H1 (cell line): Measurements from ENCODE around the gene SEMA4F. TPM values are rescaled to one million over a fixed set of nuclear protein-coding genes. Genes with fewer than 3 reads are reported as not detected.

Experiments used
- CTCF ChIA-PET: fragments of 300-600 bp; sonication (Branson Sonifier 250); formaldehyde crosslinking; loops from one replicate; lab custom pipeline; 2021; ENCODE audit not compliant: partially characterized antibody; lab: Charles Lee
- POLR2A ChIA-PET: fragments of 300-600 bp; sonication (Branson Sonifier 250); formaldehyde crosslinking; loops from one replicate; lab custom pipeline; 2021; ENCODE audit warnings: inconsistent platforms; ENCODE audit not compliant: partially characterized antibody; lab: Charles Lee
- DNase-seq, 2 experiments: peaks; one replicate each; pipeline versions ENCODE4 v3.0.0 to v3.0.0-alpha.2; 2010 to 2022; ENCODE audit warnings: low spot score in 2 of 2, low read depth in 1 of 2, mixed read lengths in 1 of 2
- FAIRE-seq: peaks from 2 replicates; lab custom pipeline; 2011; peaks lifted over from hg19 to GRCh38; lab: Jason Lieb, UNC
- H2AFZ ChIP-seq: 2 replicates; pipeline ENCODE4 v1.8.1; 2012; ENCODE audit warnings: low read length, inconsistent platforms
- H2AK5ac ChIP-seq: 2 replicates; pipeline ENCODE4 v1.6.1; 2013; ENCODE audit warnings: low read depth, low read length
- H2BK120ac ChIP-seq: replicated peaks from 2 replicates; pipeline ENCODE3; 2013; ENCODE audit warnings: low read depth, low read length, inconsistent platforms
- H2BK12ac ChIP-seq: 2 replicates; pipeline ENCODE4 v1.6.1; 2013; ENCODE audit warnings: low read depth, low read length
- H2BK15ac ChIP-seq: 2 replicates; pipeline ENCODE4 v1.6.1; 2013; ENCODE audit warnings: low read length
- H2BK20ac ChIP-seq: 2 replicates; pipeline ENCODE4 v1.6.1; 2013; ENCODE audit warnings: low read length
- H2BK5ac ChIP-seq: 2 replicates; pipeline ENCODE4 v1.6.1; 2013; ENCODE audit warnings: low read depth, low read length
- H3K14ac ChIP-seq: 2 replicates; pipeline ENCODE4 v1.6.1; 2013; ENCODE audit warnings: inconsistent platforms; ENCODE audit not compliant: insufficient read length
- H3K18ac ChIP-seq: 2 replicates; pipeline ENCODE4 v1.6.1; 2013; ENCODE audit warnings: low read length; ENCODE audit errors: extremely low read depth
- H3K23ac ChIP-seq: 2 replicates; pipeline ENCODE4 v1.6.1; 2013; ENCODE audit warnings: inconsistent platforms; ENCODE audit not compliant: insufficient read length
- H3K23me2 ChIP-seq: 2 replicates; pipeline ENCODE4 v1.6.1; 2013; ENCODE audit warnings: low read depth, low read length
- H3K27ac ChIP-seq: 2 replicates; pipeline ENCODE4 v1.6.1; 2011; ENCODE audit warnings: low read depth, low read length, inconsistent platforms
- H3K27me3 ChIP-seq, 4 experiments: replicated peaks in 1 of 4; 1 replicate in 1 of 4; 2 replicates in 3 of 4; pipeline versions ENCODE4 v1.6.1 to v1.8.1; 2011 to 2013; ENCODE audit warnings: low read length in 3 of 4, mild to moderate bottlenecking in 3 of 4, inconsistent platforms in 2 of 4, mixed read lengths in 2 of 4, moderate library complexity in 1 of 4; ENCODE audit not compliant: control insufficient read depth in 3 of 4, insufficient read depth in 3 of 4; ENCODE audit errors: extremely low read depth in 1 of 4
- H3K36me3 ChIP-seq, 4 experiments: 2 replicates each; pipeline versions ENCODE4 v1.6.1 to v1.8.1; 2011 to 2013; ENCODE audit warnings: mild to moderate bottlenecking in 4 of 4, low read length in 3 of 4, moderate library complexity in 2 of 4, control low read depth in 1 of 4, inconsistent platforms in 1 of 4; ENCODE audit not compliant: insufficient read depth in 4 of 4, control insufficient read depth in 2 of 4
- H3K4ac ChIP-seq: replicated peaks from 2 replicates; pipeline ENCODE3; 2013; ENCODE audit warnings: low read length, low read depth, mixed read lengths, inconsistent platforms; ENCODE audit not compliant: insufficient read length
- H3K4me1 ChIP-seq, 4 experiments: replicated peaks in 1 of 4; 1 replicate in 1 of 4; 2 replicates in 3 of 4; pipeline versions ENCODE4 v1.6.1 to v1.8.1; 2011 to 2013; ENCODE audit warnings: low read length in 3 of 4, inconsistent platforms in 2 of 4, mixed read lengths in 1 of 4; ENCODE audit not compliant: insufficient read depth in 4 of 4, control insufficient read depth in 3 of 4
- H3K4me2 ChIP-seq, 2 experiments: 2 replicates each; pipeline versions ENCODE4 v1.6.1 to v1.8.1; 2011 to 2013; ENCODE audit warnings: low read depth in 2 of 2, low read length in 2 of 2, control low read depth in 1 of 2, inconsistent platforms in 1 of 2, mild to moderate bottlenecking in 1 of 2; ENCODE audit not compliant: insufficient read depth in 1 of 2
- H3K4me3 ChIP-seq, 4 experiments: fragments of 200-600, 300-600 bp in 1 of 4; sonication (generic), shearing (Covaris generic), sonication (Bioruptor Twin) in 1 of 4; 2 replicates each; pipeline versions ENCODE4 v1.5.1 to v1.8.1; 2011 to 2016; ENCODE audit warnings: low read length in 4 of 4, low read depth in 3 of 4, control low read depth in 2 of 4, inconsistent platforms in 2 of 4, mild to moderate bottlenecking in 2 of 4, mixed read lengths in 1 of 4, moderate library complexity in 1 of 4; ENCODE audit not compliant: insufficient read depth in 2 of 4; ENCODE audit errors: extremely low read depth in 1 of 4
- H3K56ac ChIP-seq: replicated peaks from 2 replicates; pipeline ENCODE3; 2013; ENCODE audit warnings: low read depth, mild to moderate bottlenecking, mixed read lengths, low read length, inconsistent platforms; ENCODE audit not compliant: insufficient read length
- H3K79me1 ChIP-seq: 2 replicates; pipeline ENCODE4 v1.6.1; 2013; ENCODE audit warnings: low read depth, low read length, control low read depth
- H3K79me2 ChIP-seq, 2 experiments: 2 replicates each; pipeline versions ENCODE4 v1.6.1 to v1.8.1; 2012 to 2013; ENCODE audit warnings: low read length in 2 of 2, mild to moderate bottlenecking in 2 of 2, inconsistent platforms in 1 of 2; ENCODE audit not compliant: insufficient read depth in 2 of 2, control insufficient read depth in 1 of 2
- H3K9ac ChIP-seq, 4 experiments: replicated peaks in 1 of 4; 1 replicate in 1 of 4; 2 replicates in 3 of 4; pipeline versions ENCODE4 v1.6.1 to v1.8.1; 2011 to 2013; ENCODE audit warnings: low read depth in 3 of 4, low read length in 3 of 4, control low read depth in 2 of 4, mild to moderate bottlenecking in 2 of 4, moderate library complexity in 2 of 4, inconsistent platforms in 1 of 4; ENCODE audit errors: extremely low read depth in 1 of 4
- H3K9me3 ChIP-seq, 2 experiments: 2 replicates each; pipeline versions ENCODE4 v1.6.1 to v1.8.1; 2012 to 2013; ENCODE audit warnings: mild to moderate bottlenecking in 2 of 2, moderate library complexity in 2 of 2, control low read depth in 1 of 2, inconsistent platforms in 1 of 2, low read depth in 1 of 2, low read length in 1 of 2, mixed read lengths in 1 of 2; ENCODE audit not compliant: insufficient read depth in 2 of 2
- H4K20me1 ChIP-seq, 2 experiments: replicated peaks in 1 of 2; 2 replicates each; pipeline versions ENCODE3 to v1.8.1; 2011 to 2013; ENCODE audit warnings: inconsistent platforms in 2 of 2, low read length in 2 of 2, mild to moderate bottlenecking in 1 of 2; ENCODE audit not compliant: insufficient read depth in 2 of 2, control insufficient read depth in 1 of 2
- H4K5ac ChIP-seq: 2 replicates; pipeline ENCODE4 v1.6.1; 2013; ENCODE audit warnings: low read length, low read depth, mixed read lengths, inconsistent platforms; ENCODE audit not compliant: insufficient read length
- H4K8ac ChIP-seq: 2 replicates; pipeline ENCODE4 v1.8.0; 2013; ENCODE audit warnings: mild to moderate bottlenecking, moderate library complexity, low read length, inconsistent platforms; ENCODE audit not compliant: insufficient read depth; ENCODE audit errors: extremely low read depth
- H4K91ac ChIP-seq: replicated peaks from 2 replicates; pipeline ENCODE3; 2013; ENCODE audit warnings: low read length, mixed read lengths, inconsistent platforms; ENCODE audit not compliant: insufficient read length
- CBX5 ChIP-seq: fragments of 300-800, 300-1000 bp; sonication (generic); IDR thresholded peaks from 2 replicates; pipeline ENCODE4 v1.7.1; 2016; ENCODE audit warnings: antibody characterized with exemption, low read length, low read depth
- CREB1 ChIP-seq: IDR thresholded peaks from 2 replicates; pipeline ENCODE4 v1.6.1; 2012; ENCODE audit warnings: inconsistent platforms
- EP300 ChIP-seq, 2 experiments: IDR thresholded peaks; 1 replicate in 1 of 2; 2 replicates in 1 of 2; pipeline ENCODE4 v1.6.1; 2011 to 2012; ENCODE audit warnings: low read depth in 2 of 2, low read length in 2 of 2, mild to moderate bottlenecking in 2 of 2, borderline replicate concordance in 1 of 2, inconsistent platforms in 1 of 2, moderate library complexity in 1 of 2
- MAFK ChIP-seq: IDR thresholded peaks from 2 replicates; pipeline ENCODE4 v1.6.1; 2012; ENCODE audit warnings: low read depth, mild to moderate bottlenecking, improper control_type of control experiment, low read length
- MAX ChIP-seq: IDR thresholded peaks from 2 replicates; pipeline ENCODE4 v1.6.1; 2012; ENCODE audit warnings: inconsistent platforms
- RFX5 ChIP-seq: IDR thresholded peaks from 2 replicates; pipeline ENCODE4 v1.6.1; 2011; ENCODE audit warnings: low read depth, low read length, improper control_type of control experiment, borderline replicate concordance
- SIRT6 ChIP-seq: IDR thresholded peaks from one replicate; pipeline ENCODE4 v1.7.1; 2012; ENCODE audit warnings: low read length, inconsistent platforms
- SRF ChIP-seq: IDR thresholded peaks from 2 replicates; pipeline ENCODE4 v1.6.1; 2011; ENCODE audit warnings: mild to moderate bottlenecking, low read depth, low read length, moderate library complexity
- WGBS, 2 experiments: shearing (Covaris generic) in 1 of 2; methylation state at CpG; one replicate each; pipeline versions ENCODE4 v1.1.6 to v1.1.7; 2013 to 2015; ENCODE audit warnings: low lambda C conversion rate in 2 of 2, mixed read lengths in 2 of 2, inconsistent platforms in 1 of 2, low coverage in 1 of 2, missing lambda C conversion rate in 1 of 2; ENCODE audit not compliant: insufficient replicate concordance in 2 of 2, insufficient coverage in 1 of 2, insufficient read length in 1 of 2; ENCODE audit errors: extremely low coverage in 1 of 2, missing lambda C conversion rate in 1 of 2; 5-methylcytosine and 5-hydroxymethylcytosine counted together
- polyA plus RNA-seq, 7 experiments: library from polyadenylated mRNA; depleted of rRNA in 3 of 7; stranded (reverse) in 5 of 7; unstranded in 2 of 7; fragments of >200 nt in 5 of 7; fragments of 200-250 nt in 2 of 7; gene quantifications; 1 replicate in 5 of 7; 2 replicates in 1 of 7; 4 replicates in 1 of 7; pipeline versions ENCODE4 v1.2.1 to v1.2.3, GENCODE V29; 2011 to 2013; ENCODE audit warnings: missing spikeins in 2 of 7, mixed read lengths in 2 of 7
- total RNA-seq: library from RNA; stranded (reverse); fragmentation: NEBNext Ultra II Directional; extraction: Animal tissue kit (Norgen Biotek cat#: 25700); gene quantifications from 2 replicates; pipeline ENCODE4 v1.2.1, GENCODE V29; 2021
- TF ChIP-seq, protein P1 (sequence below): IDR thresholded peaks from 2 replicates; pipeline ENCODE4 v1.6.1; 2012; ENCODE audit warnings: inconsistent platforms

The SEMA4F gene
- total and polyA plus RNA-seq, 2 of the 8 experiments (the other 6 are each of a cell fraction or from before 2014, with no cell fraction given): 3.3 to 3.4 TPM

GRCh38 chr2:74700643-74701372 lies 46.8 kb downstream of the SEMA4F start:
- Histone ChIP-seq H4K20me1 (no peaks in the 10 kb centered on the region), H3K9me3 (no peaks in the 10 kb centered on the region), H2AFZ (no peak overlapping the region), H3K4me3 (no peak overlapping the region), H3K23ac (no peak overlapping the region), H3K56ac (no peak overlapping the region), H3K18ac (no peak overlapping the region), H3K36me3 (no peaks in the 10 kb centered on the region), H3K4ac (no peak overlapping the region), H4K8ac (no peak overlapping the region), H3K23me2 (no peaks in the 10 kb centered on the region), H3K14ac (no peak overlapping the region), H2BK12ac (no peak overlapping the region), H3K79me2 (no peaks in the 10 kb centered on the region), H3K9ac (no peak overlapping the region), H3K27me3 (no peaks in the 10 kb centered on the region), H2BK15ac (no peak overlapping the region), H4K91ac (no peak overlapping the region), H3K27ac (no peak overlapping the region), H3K4me2 (no peak overlapping the region), H2AK5ac (no peak overlapping the region), H3K79me1 (no peaks in the 10 kb centered on the region), H2BK20ac (no peak overlapping the region), H2BK120ac (no peak overlapping the region), H4K5ac (no peak overlapping the region), H2BK5ac (no peak overlapping the region), H3K4me1 (no peaks in the 10 kb centered on the region; a peak in 2 of 7 replicates)
- FAIRE-seq (no peak), DNase-seq (no peak)
- TF ChIP-seq EP300 (IDR thresholded peaks at IDR 0.05; ENCODE audit: borderline replicate concordance in 1 of 2, low read depth in 2 of 2, low read length in 2 of 2): no peak
- TF ChIP-seq MAX: no peak
- TF ChIP-seq, protein P1, sequence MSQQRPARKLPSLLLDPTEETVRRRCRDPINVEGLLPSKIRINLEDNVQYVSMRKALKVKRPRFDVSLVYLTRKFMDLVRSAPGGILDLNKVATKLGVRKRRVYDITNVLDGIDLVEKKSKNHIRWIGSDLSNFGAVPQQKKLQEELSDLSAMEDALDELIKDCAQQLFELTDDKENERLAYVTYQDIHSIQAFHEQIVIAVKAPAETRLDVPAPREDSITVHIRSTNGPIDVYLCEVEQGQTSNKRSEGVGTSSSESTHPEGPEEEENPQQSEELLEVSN: no peak
- no peak for TF ChIP-seq MAFK
- TF ChIP-seq SIRT6: no peak
- TF ChIP-seq SRF: no peak
- no peak for TF ChIP-seq CREB1
- no peak for TF ChIP-seq CBX5
- no peak for TF ChIP-seq RFX5
- POLR2A ChIA-PET: interaction anchor here (1.1 kb wide), 1 partner anchor 135 kb away, joined by 3 read pairs; no protein-coding TSS in a partner anchor
- CTCF ChIA-PET: interaction anchor here (1.0 to 7.5 kb wide), 4 partner anchors 12 to 175 kb away, joined by 5 to 64 read pairs (median 18); no protein-coding TSS in a partner anchor
- WGBS, 2 experiments: 93% methylated on average over 2 of the region's 2 CpGs; no CpG with 5 or more reads in 1 of the 2 experiments
